ENCODE data around the gene ADGB. TPM values are rescaled to one million over a fixed set of nuclear protein-coding genes. Genes with fewer than 3 reads are reported as not detected.

ADGB gene
- total RNA-seq, 1 donor from 2014 or later: not detected

GRCh38 chr6:146620655-146621054 lies 21.9 kb downstream of the ADGB start:
- intact Hi-C loops (cut with DNase I): no loop called here
- DNase-seq (ENCODE audit: low spot score): no peak

- intact Hi-C loops (cut with DNase I): no loop called here
- no peak for DNase-seq (ENCODE audit: low spot score)
These were observed 29.6 kb downstream of the ADGB start for GRCh38 chr6:146628350-146628749.

DNA sequence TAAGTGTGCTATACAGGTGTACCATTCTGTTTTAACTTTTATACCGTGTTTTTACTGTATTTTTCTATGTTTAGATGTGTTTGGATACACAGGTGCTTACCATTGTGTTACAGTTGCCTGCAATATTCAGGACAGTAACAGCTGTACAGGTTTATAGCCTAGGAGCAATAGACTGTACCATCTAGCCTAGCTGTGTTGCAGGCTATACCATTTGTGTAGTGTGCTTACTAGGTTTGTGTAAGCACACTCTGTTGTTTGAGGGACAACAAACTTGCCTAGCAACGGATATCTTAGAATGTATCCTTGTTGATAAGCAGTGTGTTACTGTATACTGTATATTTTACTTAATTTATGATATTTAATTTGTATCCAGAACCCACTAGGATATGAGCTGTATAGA lies 35.2 kb downstream of the ADGB start:
- DNase-seq (ENCODE audit: low spot score): no peak
- intact Hi-C loops (cut with DNase I): no loop called here

DNA sequence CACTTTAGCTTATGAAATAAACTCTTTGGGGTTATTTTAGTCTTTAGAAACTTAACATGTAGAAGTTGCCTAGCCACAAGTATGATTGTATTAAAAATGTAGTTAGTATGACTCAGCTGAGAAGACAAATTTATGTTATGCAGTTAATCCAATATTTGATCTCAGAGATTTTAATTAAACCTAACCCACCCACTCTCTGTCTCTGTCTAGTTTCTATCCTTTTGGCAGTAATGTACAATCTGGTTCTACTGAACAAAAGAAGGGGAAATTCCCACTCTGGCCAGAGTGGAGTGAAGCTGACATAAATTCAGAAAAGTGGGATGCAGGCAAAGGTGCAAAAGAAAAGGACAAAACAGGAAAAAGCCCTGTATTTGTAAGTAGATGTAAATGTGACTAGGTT lies 36.4 kb downstream of the ADGB start:
- DNase-seq (ENCODE audit: low spot score): no peak
- intact Hi-C loops (cut with DNase I): no loop called here

- intact Hi-C loops (cut with DNase I): no loop called here
These were observed 37.7 kb downstream of the ADGB start for GRCh38 chr6:146636481-146636880.

GRCh38 chr6:146642921-146643320 lies 44.1 kb downstream of the ADGB start:
- no peak for DNase-seq (ENCODE audit: low spot score)
- intact Hi-C loops (cut with DNase I): no loop called here

More at GRCh38 chr6:146636481-146636880, 37.7 kb downstream of the ADGB start:
- no peak for DNase-seq (ENCODE audit: low spot score)

- intact Hi-C loops (cut with DNase I): no loop called here
- DNase-seq (ENCODE audit: low spot score): no peak
These were observed 52.2 kb downstream of the ADGB start for GRCh38 chr6:146650799-146651481.

GRCh38 chr6:146651482-146651863 lies 52.7 kb downstream of the ADGB start:
- intact Hi-C loops (cut with DNase I): no loop called here
- DNase-seq (ENCODE audit: low spot score): no peak

- DNase-seq (ENCODE audit: low spot score): no peak
- intact Hi-C loops (cut with DNase I): no loop called here
These were observed 58.7 kb downstream of the ADGB start for GRCh38 chr6:146657432-146657831.

DNA sequence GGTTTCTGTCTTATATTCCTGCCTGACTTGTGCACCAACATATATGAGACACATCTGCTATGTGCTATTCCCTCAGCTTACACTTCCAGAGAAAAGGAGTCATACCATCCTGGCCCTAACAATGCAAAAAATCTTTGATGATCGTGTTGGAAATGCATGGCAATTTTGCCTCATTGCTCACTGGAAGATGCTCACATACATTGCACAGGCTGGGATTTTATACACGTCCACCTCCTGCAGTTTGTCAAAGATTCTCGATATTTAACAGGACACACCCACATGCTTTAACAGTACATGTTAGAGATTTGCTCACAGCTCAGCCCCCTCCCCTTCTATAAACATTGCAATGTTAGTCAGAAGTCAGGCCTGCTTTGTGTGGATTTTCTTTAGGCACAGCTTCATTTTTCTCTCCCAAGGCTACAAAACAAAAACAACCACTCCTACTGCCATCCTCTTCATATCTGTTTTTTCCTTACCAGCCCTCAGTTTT lies 66.1 kb downstream of the ADGB start:
- DNase-seq (ENCODE audit: low spot score): no peak
- intact Hi-C loops (cut with DNase I): no loop called here

DNA sequence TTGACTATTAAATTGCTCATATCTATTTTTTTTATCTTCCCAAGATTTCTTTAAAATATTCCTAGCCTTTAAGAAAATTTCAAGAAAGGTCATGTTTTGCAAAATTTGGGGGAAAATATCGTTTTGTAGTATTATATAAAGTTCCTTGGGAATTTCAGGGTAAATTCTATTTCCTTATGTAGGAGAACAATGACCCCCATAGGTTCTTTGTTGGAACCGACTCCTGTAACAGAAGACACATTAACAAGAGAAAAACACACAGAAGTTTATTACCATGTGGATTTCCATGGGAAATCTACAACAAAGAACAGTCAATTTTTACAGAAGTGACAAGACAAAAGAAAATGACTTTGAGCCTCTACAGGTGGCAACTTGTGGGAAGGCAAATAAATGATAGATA lies 68.1 kb downstream of the ADGB start:
- intact Hi-C loops (cut with DNase I): no loop called here
- no peak for DNase-seq (ENCODE audit: low spot score)

- intact Hi-C loops (cut with DNase I): no loop called here
- DNase-seq (ENCODE audit: low spot score): no peak
These were observed 71.4 kb downstream of the ADGB start for GRCh38 chr6:146670161-146670560.

GRCh38 chr6:146673069-146673468 lies 74.3 kb downstream of the ADGB start:
- intact Hi-C loops (cut with DNase I): no loop called here
- no peak for DNase-seq (ENCODE audit: low spot score)

DNA sequence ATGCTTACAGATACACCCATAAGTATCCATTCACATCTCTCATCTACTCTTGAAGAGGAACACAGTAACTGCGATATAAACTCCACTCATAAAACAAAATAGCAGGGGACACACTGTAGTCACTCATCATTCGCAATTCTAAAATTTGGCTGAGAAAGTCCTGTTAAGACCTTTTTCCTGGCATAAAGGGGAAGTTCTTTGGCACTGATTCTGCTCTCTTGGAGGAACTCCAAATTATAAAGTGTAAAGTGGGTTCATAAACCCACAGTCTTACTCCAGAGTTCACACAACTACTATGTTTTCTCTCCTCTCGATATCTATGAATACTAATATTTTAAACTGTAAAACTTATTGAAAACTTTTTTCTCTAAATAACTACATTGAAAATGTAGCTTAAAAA lies 80.6 kb downstream of the ADGB start:
- DNase-seq (ENCODE audit: low spot score): no peak
- intact Hi-C loops (cut with DNase I): no loop called here

GRCh38 chr6:146682919-146683318 lies 84.1 kb downstream of the ADGB start:
- intact Hi-C loops (cut with DNase I): no loop called here

GRCh38 chr6:146689806-146690205 lies 91.0 kb downstream of the ADGB start:
- intact Hi-C loops (cut with DNase I): no loop called here

More at GRCh38 chr6:146682919-146683318, 84.1 kb downstream of the ADGB start:
- DNase-seq (ENCODE audit: low spot score): no peak

GRCh38 chr6:146693342-146693741 lies 94.6 kb downstream of the ADGB start:
- intact Hi-C loops (cut with DNase I): no loop called here
- DNase-seq (ENCODE audit: low spot score): no peak

More at GRCh38 chr6:146689806-146690205, 91.0 kb downstream of the ADGB start:
- no peak for DNase-seq (ENCODE audit: low spot score)

DNA sequence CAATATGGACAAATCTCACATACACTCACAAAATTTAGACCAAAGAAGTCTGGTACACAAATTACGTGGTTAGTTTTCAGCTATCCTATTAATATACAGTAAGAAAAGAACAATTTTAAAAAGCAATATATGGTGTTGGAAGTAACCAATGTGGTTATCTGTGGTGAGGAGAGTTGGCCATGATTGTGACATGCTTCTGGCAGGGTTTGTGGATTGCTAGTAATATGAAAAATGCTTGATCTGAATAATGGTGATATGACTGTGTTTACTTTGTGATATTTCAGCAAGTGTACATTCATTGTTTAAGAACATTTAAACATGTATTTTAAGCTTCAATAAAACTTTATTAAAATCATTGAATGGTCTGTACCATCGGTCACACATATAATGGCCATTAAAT lies 99.1 kb downstream of the ADGB start:
- intact Hi-C loops (cut with DNase I): loop anchor here (5.0 kb wide), 1 partner anchor 771 kb away; no protein-coding TSS in a partner anchor

DNA sequence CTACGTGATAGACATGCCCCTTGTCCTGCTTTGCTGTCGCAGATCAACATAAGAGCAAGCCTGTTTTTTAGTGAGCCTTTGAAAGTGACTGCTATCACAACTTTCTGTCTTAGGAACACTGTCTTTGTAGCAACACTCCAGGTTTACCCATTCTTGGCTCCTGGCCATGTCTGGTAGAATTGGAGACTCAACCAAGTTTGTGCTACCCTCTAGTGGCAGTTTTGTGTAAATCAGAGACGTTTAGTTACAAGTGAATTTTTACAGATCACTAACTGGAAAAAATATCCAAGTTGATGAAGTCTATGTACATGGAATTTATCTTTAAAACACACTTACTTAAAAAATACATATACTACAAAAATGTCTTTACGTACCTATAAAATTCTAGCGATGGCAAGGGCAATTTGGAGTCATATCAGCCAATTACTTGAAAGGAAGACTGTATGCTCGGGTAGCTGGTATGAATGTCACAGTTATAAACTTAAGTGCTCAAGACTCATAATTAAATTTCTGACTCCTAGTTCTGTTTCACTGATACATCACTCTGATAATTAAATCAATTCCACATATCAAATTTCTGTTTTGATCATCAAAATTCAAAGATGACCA lies 101.4 kb downstream of the ADGB start:
- intact Hi-C loops (cut with DNase I): loop anchor here (5.0 kb wide), 1 partner anchor 658 kb away; no protein-coding TSS in a partner anchor
- no peak for DNase-seq (ENCODE audit: low spot score)

More for the DNA sequence above, 99.1 kb downstream of the ADGB start:
- DNase-seq (ENCODE audit: low spot score): no peak

GRCh38 chr6:146701632-146702031 lies 102.9 kb downstream of the ADGB start:
- intact Hi-C loops (cut with DNase I): loop anchor here (5.0 kb wide), 1 partner anchor 659 kb away; no protein-coding TSS in a partner anchor
- DNase-seq (ENCODE audit: low spot score): no peak

- DNase-seq (ENCODE audit: low spot score): no peak
- intact Hi-C loops (cut with DNase I): no loop called here
These were observed 110.4 kb downstream of the ADGB start for GRCh38 chr6:146709036-146709622.

Measured in cardiac septum (tissue), 1 donor.